ENCODE results near the gene SUN5.
"Not testable (repeated sequence)": the region's sequence is repeated elsewhere in the genome, so short reads cannot be mapped to it uniquely, and the experiment has no call there.

SUN5 gene

GRCh38 chr20:32975121-32975520, 29.1 kb downstream of the SUN5 start:
- not testable (repeated sequence) for DNase-seq

DNA sequence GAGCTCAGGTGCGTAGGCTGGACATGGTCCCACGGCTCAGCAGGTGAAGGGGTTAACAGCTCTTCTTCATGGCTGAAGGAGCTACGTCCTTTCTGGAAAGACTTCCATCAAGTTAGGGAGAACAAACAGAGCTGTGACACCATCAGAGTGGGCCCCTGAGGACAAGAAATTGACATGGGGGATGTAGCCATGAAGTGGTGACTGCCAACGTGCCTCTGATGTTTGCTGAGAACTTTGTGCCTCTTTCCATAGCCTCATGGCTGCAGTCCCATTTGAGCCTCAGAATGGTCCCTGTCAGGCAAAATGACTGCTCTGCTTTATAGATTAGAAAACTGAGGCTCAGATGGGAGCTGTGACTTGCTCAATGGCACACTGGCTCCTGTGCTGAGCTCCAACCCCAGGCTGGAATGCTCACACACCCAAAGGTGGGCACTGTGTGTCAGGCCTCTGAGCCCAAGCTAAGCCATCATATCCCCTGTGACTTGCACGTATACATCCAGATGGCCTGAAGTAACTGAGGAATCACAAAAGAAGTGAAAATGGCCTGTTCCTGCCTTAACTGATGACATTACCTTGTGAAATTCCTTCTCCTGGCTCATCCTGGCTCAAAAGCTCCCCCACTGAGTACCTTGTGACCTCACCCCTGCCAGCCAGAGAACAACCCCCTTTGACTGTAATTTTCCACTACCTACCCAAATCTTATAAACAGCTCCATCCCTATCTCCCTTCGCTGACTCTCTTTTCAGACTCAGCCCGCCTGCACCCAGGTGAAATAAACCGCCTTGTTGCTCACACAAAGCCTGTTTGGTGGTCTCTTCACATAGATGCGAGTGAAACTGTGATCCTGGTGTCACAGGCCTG, 29.8 kb downstream of the SUN5 start:
- not testable (repeated sequence) for DNase-seq

- DNase-seq = no peak
These were observed 31.0 kb downstream of the SUN5 start for GRCh38 chr20:32973077-32973717.

DNA sequence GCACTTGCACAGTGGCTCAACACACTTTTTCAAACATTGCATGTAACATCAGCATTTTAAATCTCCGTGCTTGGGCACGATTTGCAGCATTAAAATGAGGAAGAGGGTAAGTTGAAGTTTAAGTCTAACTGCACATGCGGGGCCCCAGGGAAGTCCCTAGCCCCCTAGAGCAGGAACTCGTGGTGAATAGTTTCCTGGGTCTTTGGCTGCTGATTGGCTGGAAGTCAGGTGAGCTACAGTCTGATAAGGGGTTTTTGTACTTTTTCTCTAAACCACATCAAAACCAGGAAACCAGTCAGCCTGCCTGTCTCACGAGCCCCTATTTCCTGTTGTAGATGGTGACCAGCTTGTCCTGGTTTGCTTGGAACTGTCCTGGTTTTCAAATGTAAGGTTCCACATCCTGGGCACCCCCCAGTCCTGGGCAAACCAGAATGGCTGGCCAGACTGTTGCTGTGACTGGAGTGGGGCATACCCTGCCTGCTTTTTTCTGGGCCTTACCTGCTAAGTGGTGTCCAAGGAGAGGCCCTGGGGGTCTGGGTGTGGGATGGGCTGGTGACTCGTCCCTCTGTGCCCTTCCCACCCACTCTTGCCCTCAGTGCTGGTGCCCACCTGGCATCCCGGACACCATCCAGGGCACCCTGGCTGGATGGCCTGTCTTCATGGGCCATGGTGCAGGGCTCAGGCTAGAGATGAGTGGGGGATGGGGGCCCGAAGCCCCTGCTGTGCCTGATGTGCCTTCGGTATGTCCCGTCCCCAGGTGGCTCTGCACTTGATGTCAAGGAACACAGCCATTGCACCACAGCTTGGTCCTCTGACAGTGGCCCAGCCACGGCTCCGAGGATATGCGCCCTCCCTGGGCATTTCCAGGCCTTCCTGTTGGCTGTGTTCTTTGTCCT, 31.8 kb downstream of the SUN5 start:
- peak; percentile 94 for DNase-seq

DNA sequence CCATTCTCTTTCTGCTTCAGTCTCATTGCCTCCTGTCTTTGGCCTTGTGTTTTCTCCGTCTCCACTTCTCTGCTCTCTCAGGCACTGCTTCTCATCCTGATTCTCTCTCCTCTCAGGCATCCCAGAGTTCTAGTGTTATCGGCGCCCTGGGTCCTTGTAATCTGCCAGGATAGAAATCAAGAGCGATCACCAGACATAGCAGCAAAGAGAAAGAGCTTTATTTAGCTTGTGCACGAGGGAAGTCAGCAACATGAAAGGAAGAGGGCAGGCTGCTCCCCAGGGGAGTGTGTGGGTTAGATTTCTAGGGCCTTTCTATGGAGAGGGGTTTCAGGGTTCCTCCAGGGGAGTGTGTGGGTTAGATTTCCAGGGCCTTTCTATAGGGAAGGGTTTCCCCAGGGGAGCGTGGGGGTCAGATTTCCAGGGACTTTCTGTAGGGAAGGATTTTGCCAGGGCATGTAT, 32.5 kb downstream of the SUN5 start:
- DNase-seq = peak; percentile 47

GRCh38 chr20:32970973-32971300, 33.3 kb downstream of the SUN5 start:
- no peak for DNase-seq

DNA sequence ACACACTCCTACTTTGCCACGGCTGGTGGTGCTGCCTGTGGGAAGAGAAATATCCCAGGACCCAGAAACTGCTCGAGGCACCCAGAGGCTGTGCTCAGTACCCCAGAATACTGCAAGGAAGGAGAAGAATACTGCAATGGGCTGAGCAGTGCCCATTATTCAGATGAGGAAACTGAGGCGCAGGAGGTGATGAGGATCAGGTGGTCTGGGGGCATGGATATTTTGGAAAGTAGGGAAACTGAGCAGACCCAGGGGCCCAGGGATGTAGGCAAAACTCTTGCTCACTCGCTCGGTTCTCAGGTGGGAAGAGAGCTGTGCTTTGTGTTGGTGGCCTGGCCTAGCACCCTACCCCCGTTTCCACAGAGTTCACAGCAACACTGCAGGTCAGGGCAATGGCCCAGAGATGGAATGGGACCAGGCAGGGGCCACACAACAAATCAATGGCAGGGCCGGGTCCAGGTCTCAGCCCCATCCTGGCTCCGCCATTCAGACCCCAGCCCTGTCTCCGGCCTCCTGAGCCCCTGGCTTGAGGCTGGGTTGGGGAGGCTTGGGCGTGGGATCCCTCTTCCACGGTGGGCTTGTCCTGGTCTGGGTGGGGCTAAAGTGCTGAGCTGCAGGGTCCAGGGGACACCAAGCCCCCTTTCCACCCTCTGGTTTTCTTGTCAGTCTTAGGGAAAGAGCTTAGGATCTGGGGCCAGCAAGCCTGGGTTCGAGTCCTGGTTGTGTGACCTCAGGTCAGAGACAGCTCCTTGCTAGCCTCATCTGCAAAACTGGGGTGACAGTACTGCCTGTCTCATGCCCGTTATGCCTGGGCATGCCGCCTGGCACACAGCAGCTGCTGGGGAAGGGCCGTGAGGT, 33.9 kb downstream of the SUN5 start:
- no peak for DNase-seq

- DNase-seq = no peak
These were observed 34.7 kb downstream of the SUN5 start for GRCh38 chr20:32969356-32970114.

DNA sequence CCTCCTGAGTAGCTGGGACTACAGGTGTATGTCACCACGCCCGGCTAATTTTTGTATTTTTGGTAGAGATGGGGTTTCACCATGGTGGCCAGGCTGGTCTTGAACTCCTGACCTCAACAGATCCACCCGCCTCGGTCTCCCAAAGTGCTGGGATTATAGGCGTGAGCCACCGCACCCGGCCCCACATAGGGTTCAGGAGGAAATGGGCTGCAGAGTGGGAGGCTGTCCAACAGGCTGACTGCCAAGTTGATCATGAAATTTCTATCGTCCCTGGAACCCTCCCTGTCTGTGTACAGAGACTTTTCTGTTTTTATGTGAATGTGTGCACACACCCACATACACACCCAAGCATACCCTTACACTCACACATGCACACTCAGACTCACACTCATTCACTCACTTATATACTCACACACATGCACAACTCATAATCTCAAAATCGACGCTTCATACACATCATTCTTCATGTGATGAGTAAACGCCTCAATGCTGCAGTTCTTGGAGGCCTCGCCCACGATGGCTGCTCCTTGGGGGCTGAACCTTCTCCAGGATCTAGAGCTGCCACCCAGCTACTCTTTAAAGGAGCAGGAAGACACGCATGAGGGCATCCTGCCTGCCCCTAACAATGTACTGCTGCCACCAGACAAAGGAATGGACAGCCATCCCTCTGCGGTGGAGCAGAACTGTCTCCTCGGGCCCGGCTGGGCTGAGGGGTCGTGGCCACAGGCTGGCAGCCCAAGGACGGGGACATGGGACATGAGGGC, 35.6 kb downstream of the SUN5 start:
- peak; percentile 26 for DNase-seq

DNA sequence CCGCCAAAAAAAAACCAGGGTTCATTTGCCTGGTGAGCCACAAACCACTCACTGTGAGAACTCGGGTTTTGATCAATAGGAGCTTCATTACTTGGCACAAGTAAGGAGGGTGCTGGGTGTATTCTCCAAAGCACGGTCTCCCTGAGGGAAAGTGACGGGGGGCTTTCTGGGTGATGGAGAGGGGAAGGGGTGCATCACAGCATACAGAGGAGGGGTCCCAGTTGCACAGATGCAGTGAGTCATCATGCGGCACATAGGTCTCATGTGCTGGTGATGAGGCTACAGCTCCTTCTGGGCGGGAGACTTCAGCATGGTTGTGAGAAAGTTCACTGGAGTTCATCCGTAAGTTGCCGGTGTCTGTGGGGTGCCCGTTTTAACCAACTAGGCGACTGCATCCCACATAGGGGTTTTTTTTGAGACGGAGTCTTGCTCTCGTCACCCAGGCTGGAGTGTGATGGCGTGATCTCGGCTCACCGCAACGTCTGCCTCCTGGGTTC, 36.2 kb downstream of the SUN5 start:
- peak; percentile 31 for DNase-seq

- DNase-seq = peak; percentile 66
These were observed 37.1 kb downstream of the SUN5 start for GRCh38 chr20:32966881-32967781.

- no peak for DNase-seq
These were observed 37.9 kb downstream of the SUN5 start for GRCh38 chr20:32966382-32966781.

DNA sequence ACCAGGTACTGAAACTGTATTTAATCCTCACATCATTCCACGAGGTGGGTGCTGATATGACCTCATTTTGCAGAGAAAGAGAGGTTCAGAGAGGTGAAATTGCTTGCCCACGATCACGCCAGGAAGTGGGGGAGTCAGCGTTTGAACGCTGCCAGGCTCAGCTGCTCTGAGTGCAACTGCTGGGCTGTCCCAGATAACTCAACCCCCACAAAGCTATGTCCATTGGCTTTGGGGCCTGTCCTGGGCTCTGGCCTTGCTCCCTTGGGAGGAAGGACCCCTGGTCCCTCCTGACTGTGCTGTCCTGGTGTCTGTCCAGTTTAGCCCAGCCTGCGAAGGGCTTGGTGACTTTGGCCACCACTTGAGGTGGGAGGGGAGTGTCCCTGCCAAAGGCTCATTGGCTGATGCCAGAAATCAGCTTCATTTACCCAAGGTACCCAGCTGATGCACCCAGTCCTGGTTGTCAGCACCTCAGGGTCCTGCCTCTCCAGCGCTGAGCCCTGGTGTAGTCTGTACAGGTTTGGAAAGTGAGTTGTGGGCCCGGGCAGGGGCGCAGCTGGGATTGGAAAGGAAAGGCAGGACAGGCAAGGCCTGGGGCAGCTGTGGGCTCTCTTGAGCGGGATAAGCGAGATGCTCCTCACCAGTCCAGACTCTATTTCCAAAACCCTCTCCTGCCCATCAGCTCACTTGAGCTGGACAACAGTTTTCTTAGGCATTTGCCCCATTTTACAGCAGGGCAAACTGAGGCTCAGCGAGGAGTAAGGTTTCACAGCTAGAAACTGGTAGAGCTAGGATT, 38.5 kb downstream of the SUN5 start:
- DNase-seq = no peak

DNA sequence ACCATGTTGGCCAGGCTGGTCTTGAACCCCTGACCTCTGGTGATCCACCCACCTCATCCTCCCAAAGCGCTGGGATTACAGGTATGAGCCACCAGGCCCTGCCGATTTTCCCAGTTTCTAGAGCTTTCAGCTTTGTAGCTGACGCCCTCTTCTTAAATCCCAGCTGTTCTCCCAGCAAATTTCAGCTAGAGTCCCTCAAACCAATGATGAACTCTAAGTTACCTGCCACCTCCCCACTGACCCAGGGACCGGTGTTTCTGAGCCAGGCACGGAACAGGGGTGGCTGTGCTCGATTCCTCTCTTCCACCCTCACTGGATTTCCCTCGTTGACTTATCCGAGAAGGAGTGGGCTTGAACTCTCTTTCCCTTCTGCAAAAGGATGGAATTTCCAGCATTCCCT, 39.1 kb downstream of the SUN5 start:
- no peak for DNase-seq

GRCh38 chr20:32964575-32964974, 39.7 kb downstream of the SUN5 start:
- DNase-seq = no peak

- DNase-seq = no peak
These were observed 41.1 kb downstream of the SUN5 start for GRCh38 chr20:32963176-32963575.

DNA sequence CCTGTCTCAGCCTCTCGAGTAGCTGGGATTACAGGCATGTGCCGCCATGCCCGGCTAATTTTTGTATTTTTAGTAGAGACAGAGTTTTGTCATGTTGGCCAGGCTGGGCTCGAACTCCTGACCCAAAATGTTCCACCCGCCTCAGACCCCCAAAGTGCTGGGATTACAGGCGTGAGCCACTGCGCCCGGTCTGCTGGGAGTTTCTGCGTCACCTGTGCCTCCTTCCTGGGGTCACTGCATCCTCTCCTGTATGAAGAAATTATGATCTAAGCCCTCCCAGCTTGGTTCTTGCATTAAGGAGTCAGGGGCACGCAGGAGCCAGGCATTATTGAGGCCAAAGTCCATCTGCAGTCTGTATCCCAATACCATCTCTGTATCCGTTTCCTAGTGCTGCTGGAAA, 41.6 kb downstream of the SUN5 start:
- not testable (repeated sequence) for DNase-seq

- DNase-seq = no peak
These were observed 42.2 kb downstream of the SUN5 start for GRCh38 chr20:32962053-32962452.
